CD14-positive monocyte (primary cell): ENCODE data around the gene EBLN1. TPM values are rescaled to one million over a fixed set of nuclear protein-coding genes. Genes with fewer than 3 reads are reported as not detected.

Experiments
- DNase-seq, 3 donors: peaks; one replicate each; pipeline ENCODE4 v3.0.0-alpha.2; 2011 to 2022
- H2AFZ ChIP-seq: 2 replicates; pipeline ENCODE4 v1.6.0; 2012; ENCODE audit warnings: mild to moderate bottlenecking, low read depth, low read length, inconsistent platforms; ENCODE audit not compliant: insufficient read depth, poor library complexity, severe bottlenecking
- H3K27ac ChIP-seq, 2 donors: 1 replicate in 1 of 2; 2 replicates in 1 of 2; pipeline ENCODE4 v1.5.1; 2012 to 2013; ENCODE audit warnings: low read length in 2 of 2, control low read depth in 1 of 2, inconsistent platforms in 1 of 2, low read depth in 1 of 2, mild to moderate bottlenecking in 1 of 2
- H3K27me3 ChIP-seq, 2 donors: one replicate each; pipeline versions ENCODE4 v1.6.0 to v1.6.1; 2011 to 2013; ENCODE audit warnings: low read length in 2 of 2; ENCODE audit not compliant: control insufficient read depth in 2 of 2, insufficient read depth in 2 of 2
- H3K36me3 ChIP-seq, 2 donors: replicated peaks in 1 of 2; 1 replicate in 1 of 2; 2 replicates in 1 of 2; pipeline versions ENCODE4 v1.5.1 to v1.6.1; 2012 to 2013; ENCODE audit warnings: low read length in 2 of 2, control low read depth in 1 of 2, inconsistent platforms in 1 of 2, mild to moderate bottlenecking in 1 of 2; ENCODE audit not compliant: insufficient read depth in 2 of 2, control insufficient read depth in 1 of 2
- H3K4me1 ChIP-seq, 2 donors: 1 replicate in 1 of 2; 2 replicates in 1 of 2; pipeline versions ENCODE4 v1.5.1 to v1.6.1; 2012 to 2013; ENCODE audit warnings: low read length in 2 of 2, control low read depth in 1 of 2, inconsistent platforms in 1 of 2, mild to moderate bottlenecking in 1 of 2, moderate library complexity in 1 of 2; ENCODE audit not compliant: insufficient read depth in 2 of 2, control insufficient read depth in 1 of 2
- H3K4me2 ChIP-seq: replicated peaks from 2 replicates; pipeline ENCODE3; 2012; ENCODE audit warnings: low read length, moderate library complexity, mild to moderate bottlenecking; ENCODE audit not compliant: poor library complexity, severe bottlenecking; ENCODE audit errors: extremely low read depth
- H3K4me3 ChIP-seq, 3 experiments: fragments of 200-600 bp in 1 of 3; sonication (generic) in 1 of 3; replicated peaks in 1 of 3; 1 replicate in 2 of 3; 2 replicates in 1 of 3; pipeline ENCODE4 v1.5.1; 2011 to 2013; ENCODE audit warnings: low read length in 3 of 3, mild to moderate bottlenecking in 3 of 3, control low read depth in 2 of 3, low read depth in 2 of 3, inconsistent platforms in 1 of 3, moderate library complexity in 1 of 3
- H3K79me2 ChIP-seq: 2 replicates; pipeline ENCODE4 v1.6.0; 2012; ENCODE audit warnings: mild to moderate bottlenecking, control low read depth, inconsistent platforms, low read length, moderate library complexity; ENCODE audit not compliant: insufficient read depth
- H3K9ac ChIP-seq: 2 replicates; pipeline ENCODE4 v1.6.0; 2017; ENCODE audit warnings: low read length, mild to moderate bottlenecking; ENCODE audit not compliant: insufficient read depth, poor library complexity, severe bottlenecking
- H3K9me3 ChIP-seq, 2 donors: replicated peaks in 1 of 2; 1 replicate in 1 of 2; 2 replicates in 1 of 2; pipeline versions ENCODE4 v1.5.1 to v1.6.1; 2012 to 2013; ENCODE audit warnings: low read length in 2 of 2, control low read depth in 1 of 2; ENCODE audit not compliant: control insufficient read depth in 1 of 2, insufficient read depth in 1 of 2
- H4K20me1 ChIP-seq: 2 replicates; pipeline ENCODE4 v1.6.0; 2012; ENCODE audit warnings: mild to moderate bottlenecking, low read length, control low read depth, moderate library complexity; ENCODE audit not compliant: insufficient read depth
- H3K27ac Mint-ChIP-seq, 7 donors: one replicate each; pipeline ENCODE4 v1.8.0; 2020; ENCODE audit warnings: mild to moderate bottlenecking in 7 of 7, mixed read lengths in 7 of 7, moderate library complexity in 6 of 7, inconsistent platforms in 2 of 7
- H3K27me3 Mint-ChIP-seq, 3 donors: one replicate each; pipeline ENCODE4 v1.8.0; 2021 to 2022; ENCODE audit warnings: low read depth in 3 of 3, mild to moderate bottlenecking in 3 of 3, mixed read lengths in 3 of 3, moderate library complexity in 3 of 3, inconsistent platforms in 1 of 3
- H3K36me3 Mint-ChIP-seq, 2 donors: one replicate each; pipeline ENCODE4 v1.8.0; 2020; ENCODE audit warnings: mixed read lengths in 2 of 2, inconsistent platforms in 1 of 2, mild to moderate bottlenecking in 1 of 2
- H3K4me1 Mint-ChIP-seq: one replicate; pipeline ENCODE4 v1.8.0; 2020; ENCODE audit warnings: mild to moderate bottlenecking, mixed read lengths
- H3K4me3 Mint-ChIP-seq, 2 donors: one replicate each; pipeline ENCODE4 v1.8.0; 2020; ENCODE audit warnings: mild to moderate bottlenecking in 2 of 2, mixed read lengths in 2 of 2, moderate library complexity in 1 of 2
- H3K9me3 Mint-ChIP-seq, 7 donors: one replicate each; pipeline ENCODE4 v1.8.0; 2020 to 2022; ENCODE audit warnings: mixed read lengths in 7 of 7, mild to moderate bottlenecking in 6 of 7, moderate library complexity in 6 of 7, inconsistent platforms in 2 of 7
- WGBS: methylation state at CpG from one replicate; pipeline ENCODE4 v1.1.5; 2013; ENCODE audit warnings: missing lambda C conversion rate; ENCODE audit not compliant: insufficient coverage; 5-methylcytosine and 5-hydroxymethylcytosine counted together
- intact Hi-C, 2 donors: fragments of 100-400 bp; cut with micrococcal nuclease; formaldehyde crosslinking; loops; one replicate each; pipeline versions ENCODE4 v1.15.0 to v1.15.1; 2023
- polyA plus RNA-seq, 3 donors: library from polyadenylated mRNA; depleted of rRNA in 1 of 3; unstranded in 2 of 3; stranded (reverse) in 1 of 3; fragments of 300-500 nt in 2 of 3; fragments of >200 nt in 1 of 3; fragmentation: Illumina TruSeq in 2 of 3; gene quantifications; 1 replicate in 2 of 3; 2 replicates in 1 of 3; pipeline ENCODE4 v1.2.3, GENCODE V29; 2012 to 2021
- TF ChIP-seq, protein P1 (sequence below): fragments of 200-600 bp; IDR thresholded peaks from one replicate; pipeline ENCODE4 v1.8.0; 2022; ENCODE audit warnings: antibody characterized with exemption, mild to moderate bottlenecking

Gene EBLN1
- polyA plus RNA-seq, 3 donors = not detected

DNA sequence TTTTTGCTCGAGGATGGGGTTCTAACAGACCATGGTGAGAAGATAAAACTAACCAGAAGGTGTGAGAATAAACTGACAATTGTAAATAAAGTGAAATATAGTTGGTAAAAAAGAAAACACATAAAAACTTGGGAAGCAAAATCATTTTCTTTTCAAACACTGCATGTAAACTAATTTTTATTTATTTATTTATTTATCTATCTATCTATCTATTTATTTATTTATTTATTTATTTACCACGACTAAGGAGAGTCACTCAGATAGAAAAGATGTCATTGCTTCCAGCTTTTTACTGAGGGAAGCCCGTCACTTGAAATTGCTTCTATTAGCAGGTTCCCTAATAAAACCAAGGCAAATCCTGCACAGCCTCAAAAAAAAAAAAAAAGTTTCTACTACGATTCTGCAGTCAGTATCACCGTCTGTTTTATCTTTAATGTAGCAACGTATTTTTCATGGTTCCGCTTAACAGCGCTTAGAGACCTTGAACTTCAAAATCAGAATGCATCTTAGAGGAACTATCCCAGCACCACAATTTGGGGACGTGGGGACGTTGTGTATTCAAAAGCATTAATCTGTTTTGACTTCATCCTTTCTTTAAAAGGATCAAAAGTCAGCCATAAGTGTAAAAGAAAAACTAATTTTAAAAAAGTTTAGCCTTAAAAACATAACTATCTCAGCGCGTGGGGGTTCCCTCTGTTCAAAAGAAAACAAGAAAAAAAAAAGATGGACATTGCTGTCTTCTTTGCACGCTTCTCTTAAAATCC is 33.3 kb upstream of the EBLN1 start:
- 0% methylated on average over 6 of the region's 13 CpGs for WGBS
- no peaks in the 10 kb centered on the region for H4K20me1 ChIP-seq

DNA sequence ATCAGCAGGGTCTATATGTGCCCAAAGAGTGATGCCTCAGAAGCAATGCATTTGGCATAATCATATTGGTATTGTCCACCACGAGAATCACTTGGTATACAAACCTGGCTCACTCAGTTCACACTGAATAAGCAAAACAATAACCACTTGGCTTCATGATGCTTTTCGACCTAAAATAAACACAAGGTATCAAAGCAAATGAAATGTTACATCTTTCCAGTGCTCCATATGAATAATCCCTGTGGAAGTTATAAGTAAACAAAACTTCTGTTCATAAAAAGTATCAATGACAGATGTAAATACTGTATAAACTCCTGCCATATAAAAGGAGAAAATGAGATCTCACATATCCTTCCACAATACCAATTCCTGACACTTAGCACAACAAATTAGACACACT is 29.8 kb upstream of the EBLN1 start:
- peaks cover 0 to 2% of the 10 kb centered on the region in 2 donors for H3K27me3 ChIP-seq
- H3K9me3 ChIP-seq = no peaks in the 10 kb centered on the region
- H3K9ac ChIP-seq = no peak overlapping the region
- Mint-ChIP-seq H3K27me3 (peaks cover 0 to 6% (median 5%) of the 10 kb centered on the region in 3 donors), H3K4me3 (no peak overlapping the region), H3K36me3 (peaks cover 10 to 14% of the 10 kb centered on the region in 2 donors), H3K27ac (peak overlapping the region in 2 of 7 donors; percentile 5 to 38), H3K4me1 (peaks cover 21% of the 10 kb centered on the region), H3K9me3 (peaks cover 0 to 3% (median 0%) of the 10 kb centered on the region in 7 donors)
- DNase-seq = no peak
- intact Hi-C loops = no loop called here
- H2AFZ ChIP-seq = no peak overlapping the region
- no peak overlapping the region for H3K4me3 ChIP-seq
- H3K27ac ChIP-seq = no peak overlapping the region
- H3K4me1 ChIP-seq = peaks cover 3 to 8% of the 10 kb centered on the region in 2 donors
- H3K36me3 ChIP-seq = no peaks in the 10 kb centered on the region
- peaks cover 7% of the 10 kb centered on the region for H3K79me2 ChIP-seq
- TF ChIP-seq, protein P1, sequence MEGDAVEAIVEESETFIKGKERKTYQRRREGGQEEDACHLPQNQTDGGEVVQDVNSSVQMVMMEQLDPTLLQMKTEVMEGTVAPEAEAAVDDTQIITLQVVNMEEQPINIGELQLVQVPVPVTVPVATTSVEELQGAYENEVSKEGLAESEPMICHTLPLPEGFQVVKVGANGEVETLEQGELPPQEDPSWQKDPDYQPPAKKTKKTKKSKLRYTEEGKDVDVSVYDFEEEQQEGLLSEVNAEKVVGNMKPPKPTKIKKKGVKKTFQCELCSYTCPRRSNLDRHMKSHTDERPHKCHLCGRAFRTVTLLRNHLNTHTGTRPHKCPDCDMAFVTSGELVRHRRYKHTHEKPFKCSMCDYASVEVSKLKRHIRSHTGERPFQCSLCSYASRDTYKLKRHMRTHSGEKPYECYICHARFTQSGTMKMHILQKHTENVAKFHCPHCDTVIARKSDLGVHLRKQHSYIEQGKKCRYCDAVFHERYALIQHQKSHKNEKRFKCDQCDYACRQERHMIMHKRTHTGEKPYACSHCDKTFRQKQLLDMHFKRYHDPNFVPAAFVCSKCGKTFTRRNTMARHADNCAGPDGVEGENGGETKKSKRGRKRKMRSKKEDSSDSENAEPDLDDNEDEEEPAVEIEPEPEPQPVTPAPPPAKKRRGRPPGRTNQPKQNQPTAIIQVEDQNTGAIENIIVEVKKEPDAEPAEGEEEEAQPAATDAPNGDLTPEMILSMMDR = no peak
- no peaks in the 10 kb centered on the region for H4K20me1 ChIP-seq
- no peak overlapping the region for H3K4me2 ChIP-seq
- 100% methylated on average over 1 of the region's 2 CpGs for WGBS

More for the DNA sequence above, 33.3 kb upstream of the EBLN1 start:
- H3K4me1 Mint-ChIP-seq = peaks cover 28% of the 10 kb centered on the region
- peaks cover 10 to 14% of the 10 kb centered on the region in 2 donors for H3K36me3 Mint-ChIP-seq
- DNase-seq = peak; percentile 53 to 69 (median 58)
- peak overlapping the region; percentile 67 to 93 (median 90) for H3K4me3 ChIP-seq
- no peaks in the 10 kb centered on the region for H3K36me3 ChIP-seq
- H3K9ac ChIP-seq = peak overlapping the region; percentile 98
- H3K4me2 ChIP-seq = peak overlapping the region; percentile 85
- no peaks in the 10 kb centered on the region for H3K27me3 ChIP-seq
- no peaks in the 10 kb centered on the region for H3K9me3 ChIP-seq
- intact Hi-C loops = loop anchor here (5.0 to 10.0 kb wide), 6 partner anchors 64 to 736 kb away; partner anchors contain the start of genes COMMD3 (in 2 of the 2) and DNAJC1 (in 2 of the 2)
- H3K27ac Mint-ChIP-seq = peak overlapping the region; percentile 96 to 100 (median 100)
- peaks cover 20% of the 10 kb centered on the region for H3K79me2 ChIP-seq
- H3K4me3 Mint-ChIP-seq = peak overlapping the region; percentile 91 to 98
- peak overlapping the region; percentile 94 to 97 for H3K27ac ChIP-seq
- H3K4me1 ChIP-seq = peaks cover 5 to 11% of the 10 kb centered on the region in 2 donors
- H3K9me3 Mint-ChIP-seq = peaks cover 0 to 2% (median 0%) of the 10 kb centered on the region in 7 donors
- H3K27me3 Mint-ChIP-seq = peaks cover 0 to 7% (median 0%) of the 10 kb centered on the region in 3 donors
- TF ChIP-seq, protein P1 = no peak
- peak overlapping the region; percentile 92 for H2AFZ ChIP-seq
